GM12865 (cell line): ENCODE results near the gene CYP4Z1.
A peak's percentile ranks its signal among the peaks of the same experiment; 100 is the strongest.
"Not testable (repeated sequence)": the region's sequence is repeated elsewhere in the genome, so short reads cannot be mapped to it uniquely, and the experiment has no call there.

Experiments used
- DNase-seq: peaks from one replicate; pipeline ENCODE4 v3.0.0; 2010; ENCODE audit warnings: low read depth
- H3K4me3 ChIP-seq: 2 replicates; pipeline ENCODE4 v1.5.1; 2011; ENCODE audit warnings: mild to moderate bottlenecking, low read depth, low read length, control low read depth
- TF ChIP-seq, protein P1 (sequence below): IDR thresholded peaks from 2 replicates; pipeline ENCODE4 v1.5.1; 2011; ENCODE audit warnings: low read length, control low read depth, low read depth, inconsistent platforms; ENCODE audit not compliant: insufficient read depth; ENCODE audit errors: missing control alignments

CYP4Z1 gene

DNA sequence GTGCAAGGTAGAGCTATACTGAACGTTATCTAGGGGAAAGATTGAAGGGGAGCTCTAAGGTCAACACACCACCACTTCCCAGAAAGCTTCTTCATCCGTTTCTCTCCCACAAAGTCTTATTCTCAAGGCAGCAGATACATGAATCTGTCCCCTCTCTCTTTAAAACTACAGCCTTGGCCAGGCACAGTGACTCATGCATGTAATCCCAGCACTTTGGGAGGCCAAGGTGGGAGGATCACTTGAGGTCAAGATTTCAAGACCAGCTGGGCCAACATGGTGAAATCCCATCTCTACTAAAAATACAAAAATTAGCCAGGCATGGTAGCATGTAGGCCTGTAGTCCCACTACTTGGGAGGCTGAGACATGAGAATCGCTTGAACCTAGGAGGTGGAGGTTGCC, 35.4 kb upstream of the CYP4Z1 start:
- no peak overlapping the region for H3K4me3 ChIP-seq

DNA sequence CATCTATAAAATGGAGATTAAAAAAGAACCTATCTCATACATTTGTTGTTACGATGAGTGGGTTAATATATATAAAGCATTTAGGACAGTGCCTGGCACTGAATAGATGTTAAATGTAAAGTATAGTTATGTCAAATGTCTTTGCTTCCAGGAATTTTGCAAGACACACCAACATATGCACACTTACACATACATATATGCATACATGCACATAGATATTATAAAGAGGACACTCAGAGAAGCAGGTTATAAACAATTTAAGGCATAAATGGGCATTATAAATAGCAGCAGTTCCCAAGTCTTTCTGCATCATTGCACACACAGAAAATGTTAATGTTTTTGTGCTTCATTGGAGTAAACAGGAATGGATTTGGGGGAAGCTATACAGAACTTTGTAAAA, 30.3 kb upstream of the CYP4Z1 start:
- no peak overlapping the region for H3K4me3 ChIP-seq
- TF ChIP-seq, protein P1, sequence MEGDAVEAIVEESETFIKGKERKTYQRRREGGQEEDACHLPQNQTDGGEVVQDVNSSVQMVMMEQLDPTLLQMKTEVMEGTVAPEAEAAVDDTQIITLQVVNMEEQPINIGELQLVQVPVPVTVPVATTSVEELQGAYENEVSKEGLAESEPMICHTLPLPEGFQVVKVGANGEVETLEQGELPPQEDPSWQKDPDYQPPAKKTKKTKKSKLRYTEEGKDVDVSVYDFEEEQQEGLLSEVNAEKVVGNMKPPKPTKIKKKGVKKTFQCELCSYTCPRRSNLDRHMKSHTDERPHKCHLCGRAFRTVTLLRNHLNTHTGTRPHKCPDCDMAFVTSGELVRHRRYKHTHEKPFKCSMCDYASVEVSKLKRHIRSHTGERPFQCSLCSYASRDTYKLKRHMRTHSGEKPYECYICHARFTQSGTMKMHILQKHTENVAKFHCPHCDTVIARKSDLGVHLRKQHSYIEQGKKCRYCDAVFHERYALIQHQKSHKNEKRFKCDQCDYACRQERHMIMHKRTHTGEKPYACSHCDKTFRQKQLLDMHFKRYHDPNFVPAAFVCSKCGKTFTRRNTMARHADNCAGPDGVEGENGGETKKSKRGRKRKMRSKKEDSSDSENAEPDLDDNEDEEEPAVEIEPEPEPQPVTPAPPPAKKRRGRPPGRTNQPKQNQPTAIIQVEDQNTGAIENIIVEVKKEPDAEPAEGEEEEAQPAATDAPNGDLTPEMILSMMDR = no peak
- no peak for DNase-seq

More for the DNA sequence above, 35.4 kb upstream of the CYP4Z1 start:
- TF ChIP-seq, protein P1 = no peak
- no peak for DNase-seq

DNA sequence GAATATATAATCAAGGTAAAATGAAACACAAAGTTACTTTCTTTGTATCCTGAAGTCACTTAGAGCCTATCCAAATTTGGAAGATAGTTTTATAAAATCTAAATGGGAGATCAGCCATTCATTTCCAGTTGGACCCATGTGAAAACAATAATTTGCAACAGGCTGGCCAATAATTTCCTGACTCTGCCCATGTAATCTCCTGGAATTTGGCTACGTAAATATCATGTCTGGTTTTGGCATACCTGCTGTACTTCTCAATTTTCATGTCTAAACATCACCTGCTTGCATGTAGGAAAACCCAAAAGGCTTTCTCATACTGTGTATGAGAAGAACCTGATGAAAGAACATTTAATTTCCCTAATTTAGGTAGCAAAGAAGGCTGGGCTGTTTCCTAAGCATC, 7.7 kb upstream of the CYP4Z1 start:
- H3K4me3 ChIP-seq = no peak overlapping the region
- no peak for DNase-seq

DNA sequence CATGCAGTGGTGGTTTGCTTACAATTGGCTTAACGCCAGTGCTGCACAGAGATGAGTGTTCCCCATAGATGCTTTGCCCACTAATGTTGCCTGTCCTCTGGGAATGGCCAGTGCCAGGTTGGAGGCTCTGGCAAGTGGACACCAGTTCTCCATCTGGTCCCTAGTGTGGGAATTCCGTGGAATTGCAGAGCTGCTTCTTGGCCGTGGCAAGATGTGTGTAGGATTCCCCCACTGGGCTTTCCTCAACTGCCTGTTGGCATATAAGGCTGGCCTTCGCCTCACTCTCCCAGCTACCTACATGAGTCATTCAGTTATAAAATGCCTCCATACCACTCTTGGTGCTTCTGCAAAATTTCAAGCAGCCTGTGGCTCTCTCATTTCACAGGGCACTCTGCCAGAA, 2.0 kb downstream of the CYP4Z1 start:
- not testable (repeated sequence) for DNase-seq, H3K4me3 ChIP-seq

More for the DNA sequence above, 7.7 kb upstream of the CYP4Z1 start:
- TF ChIP-seq, protein P1 = no peak

DNA sequence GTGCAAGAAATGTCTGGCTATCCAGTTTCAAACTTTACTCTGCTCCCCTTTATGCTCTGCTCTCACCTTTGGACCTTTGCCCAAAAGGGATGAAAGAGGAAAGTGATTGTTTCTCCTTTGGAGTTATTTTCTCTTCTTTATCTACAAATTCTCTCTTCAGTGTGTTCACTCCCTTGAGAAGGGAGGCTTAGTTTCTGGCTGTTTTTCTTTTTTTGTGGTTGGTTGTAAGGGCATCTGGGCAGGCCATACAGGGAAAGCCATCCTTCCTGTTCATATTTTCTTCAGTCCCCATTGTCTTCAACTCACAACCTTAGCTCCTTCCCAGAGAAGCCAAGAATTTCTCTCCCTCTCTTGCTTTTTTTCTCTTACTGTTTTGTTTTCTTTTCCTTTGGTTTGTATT, 2.5 kb downstream of the CYP4Z1 start:
- not testable (repeated sequence) for DNase-seq, H3K4me3 ChIP-seq

DNA sequence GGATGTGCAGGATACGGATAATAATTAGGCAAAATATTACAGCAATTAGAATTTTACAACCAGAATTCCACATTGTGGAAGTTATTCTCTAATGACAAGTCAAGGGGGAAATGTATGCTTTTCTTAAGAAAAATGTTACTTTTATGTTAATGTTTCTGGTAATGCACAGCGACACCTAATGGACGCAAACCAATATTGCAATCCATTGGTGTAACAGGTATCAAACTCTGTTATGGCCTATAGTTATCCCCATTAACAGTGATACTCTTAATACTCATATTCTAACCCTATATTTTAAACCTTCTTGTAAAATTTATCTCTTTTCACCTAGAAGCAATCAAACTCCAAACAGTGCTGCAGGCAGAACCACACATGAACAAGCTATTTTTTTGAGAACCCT, 22.3 kb downstream of the CYP4Z1 start:
- not testable (repeated sequence) for H3K4me3 ChIP-seq
- DNase-seq = peak; percentile 32
- TF ChIP-seq, protein P1 = peak; percentile 42

DNA sequence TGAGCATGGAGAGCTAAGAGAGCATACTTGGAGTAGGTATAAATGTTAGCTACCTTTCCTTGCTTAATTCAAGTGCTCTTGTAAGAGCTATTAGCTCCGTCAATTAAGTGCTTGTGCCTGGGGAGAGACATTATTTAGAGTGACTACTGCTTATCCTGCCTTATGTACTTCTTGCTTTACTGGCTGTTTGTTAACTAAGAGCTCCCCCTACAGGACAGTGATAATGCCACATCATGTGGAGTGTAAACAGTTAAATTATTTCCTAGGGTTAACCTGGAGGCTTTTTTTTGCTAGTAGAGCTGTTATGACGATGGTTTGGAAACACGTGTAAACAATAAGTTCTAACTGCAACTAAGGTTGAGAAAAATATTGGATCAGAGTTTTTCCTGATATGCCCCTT, 24.4 kb downstream of the CYP4Z1 start:
- TF ChIP-seq, protein P1 = peak; percentile 13
- not testable (repeated sequence) for H3K4me3 ChIP-seq, DNase-seq

DNA sequence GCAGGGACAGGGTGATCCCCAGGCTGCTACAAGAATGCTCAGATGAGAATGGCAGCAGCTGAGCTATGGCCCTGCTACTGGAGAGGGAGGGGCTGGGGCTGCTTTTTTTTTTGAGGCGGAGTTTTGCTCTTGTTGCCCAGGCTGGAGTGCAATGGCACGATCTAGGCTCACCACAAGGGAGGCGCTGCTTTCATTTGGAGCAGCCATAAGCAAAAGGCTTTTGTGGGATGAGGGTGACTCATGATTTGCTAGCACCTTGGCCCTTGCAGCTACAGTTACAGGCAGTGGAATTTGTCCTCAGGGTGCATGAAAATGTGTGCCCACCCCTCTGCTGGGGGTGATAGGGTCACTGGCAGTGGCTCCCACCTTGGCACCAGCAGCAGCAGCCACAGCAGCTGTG, 37.8 kb downstream of the CYP4Z1 start:
- no peak overlapping the region for H3K4me3 ChIP-seq
- TF ChIP-seq, protein P1 = no peak
- no peak for DNase-seq
